HG03095 (cell line): ENCODE results near the gene SULF2.

Experiments
- ATAC-seq: cut with Tn5 transposase; IDR thresholded peaks from one replicate; pipeline ENCODE4 v1.9.1; 2021; ENCODE audit warnings: moderate library complexity; ENCODE audit not compliant: unreplicated experiment

SULF2 gene

DNA sequence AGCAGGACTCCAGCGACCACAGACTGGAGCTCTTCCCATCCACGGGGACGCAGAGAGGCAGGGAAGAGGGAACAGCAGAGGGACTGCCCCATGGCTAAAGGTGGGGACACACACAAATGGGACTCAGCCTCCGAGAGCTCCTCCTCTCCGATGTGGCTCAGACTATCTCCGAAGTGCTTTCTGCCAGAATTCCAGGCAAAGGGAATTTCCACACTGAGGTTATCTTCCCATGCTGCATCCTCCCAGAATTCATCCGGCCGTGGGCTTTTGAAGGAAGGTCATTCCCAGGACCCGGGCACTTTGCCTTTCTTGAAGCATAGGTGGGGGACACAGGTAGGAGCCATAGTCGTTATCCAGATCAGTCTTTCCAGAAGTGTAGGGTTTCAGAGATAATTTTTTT lies 67.9 kb downstream of the SULF2 start:
- ATAC-seq = no peak

DNA sequence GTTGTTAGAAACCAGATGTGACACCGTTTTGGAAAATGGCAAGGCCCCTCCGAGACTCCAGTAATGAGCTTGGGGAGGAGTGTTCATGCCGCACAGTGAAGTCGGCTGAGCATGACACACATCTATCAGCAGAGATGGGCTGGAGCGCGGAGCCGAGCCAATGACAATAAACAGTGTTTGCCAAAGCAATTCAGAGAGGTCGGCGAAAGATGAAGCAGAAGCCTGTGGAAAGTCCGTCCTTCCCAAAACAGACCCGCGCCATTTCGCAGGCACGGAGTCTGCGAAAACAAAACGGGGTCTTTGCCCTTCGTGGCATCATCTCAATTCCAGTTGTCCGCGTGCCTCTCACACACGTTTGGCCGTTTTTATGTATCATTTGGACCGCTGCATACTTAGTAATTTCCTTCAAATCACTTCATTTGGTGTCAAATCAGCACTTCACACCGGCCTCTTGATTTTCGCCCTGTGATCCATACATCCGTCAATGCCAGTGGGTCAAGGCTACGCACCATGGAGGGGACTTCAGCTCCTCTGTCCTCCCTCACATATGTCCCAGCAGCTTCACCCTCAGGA lies 71.3 kb downstream of the SULF2 start:
- no peak for ATAC-seq

DNA sequence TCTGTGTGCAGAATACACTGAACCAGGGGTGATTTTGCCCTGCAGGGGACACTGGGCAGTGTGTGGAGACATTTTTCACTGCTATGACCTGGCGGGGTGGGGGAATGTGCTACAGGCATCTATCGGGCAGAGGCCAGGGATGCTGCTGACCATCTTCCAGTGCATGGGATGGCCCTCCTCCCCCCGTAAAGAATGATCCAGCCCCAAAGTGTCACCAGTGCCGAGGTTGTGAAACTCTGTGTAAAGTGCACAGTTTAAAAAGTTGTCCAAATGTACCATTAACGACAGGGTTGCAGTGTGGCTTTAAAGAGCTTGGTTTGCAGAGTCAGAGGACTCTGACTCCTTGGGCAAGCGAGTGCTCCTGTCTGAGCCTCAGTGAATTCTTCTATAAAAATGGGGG lies 72.1 kb downstream of the SULF2 start:
- ATAC-seq = no peak

- ATAC-seq = no peak
Observed at GRCh38 chr20:47711046-47711752, 74.1 kb downstream of the SULF2 start.

- ATAC-seq = no peak
Observed at GRCh38 chr20:47710665-47711045, 74.6 kb downstream of the SULF2 start.

GRCh38 chr20:47708953-47709833 lies 76.1 kb downstream of the SULF2 start:
- no peak for ATAC-seq

DNA sequence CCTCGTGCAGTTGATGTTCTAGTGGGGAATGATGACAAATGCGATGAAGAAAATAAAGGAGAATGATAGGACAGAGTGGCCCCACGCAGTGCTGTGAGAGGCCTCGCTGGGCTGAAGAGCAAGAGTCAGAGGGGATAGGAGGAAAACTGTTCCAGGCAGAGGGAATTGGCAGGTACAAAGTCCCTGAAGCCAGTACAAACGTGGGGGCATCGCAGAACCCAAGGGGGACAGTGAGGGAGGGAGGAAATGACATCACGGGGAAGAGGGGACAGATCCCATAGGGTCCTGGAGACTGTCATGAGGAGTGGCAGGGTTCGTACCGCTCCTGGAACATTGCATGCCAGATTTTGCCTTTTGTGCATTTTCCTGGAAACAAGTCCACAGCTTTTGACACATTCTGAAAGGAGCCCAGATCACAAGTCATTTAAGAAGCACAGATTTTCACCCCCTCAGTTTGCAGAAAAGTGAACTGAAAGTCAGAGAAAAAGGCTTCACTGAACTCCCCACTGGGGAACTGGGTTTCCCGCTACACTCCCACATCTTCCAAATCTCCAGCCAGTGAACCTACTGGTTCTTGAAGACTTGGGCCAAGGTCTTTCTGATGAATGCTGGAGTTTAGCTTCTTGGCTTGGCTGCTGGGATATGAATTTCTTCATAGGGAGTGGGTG lies 77.0 kb downstream of the SULF2 start:
- no peak for ATAC-seq

DNA sequence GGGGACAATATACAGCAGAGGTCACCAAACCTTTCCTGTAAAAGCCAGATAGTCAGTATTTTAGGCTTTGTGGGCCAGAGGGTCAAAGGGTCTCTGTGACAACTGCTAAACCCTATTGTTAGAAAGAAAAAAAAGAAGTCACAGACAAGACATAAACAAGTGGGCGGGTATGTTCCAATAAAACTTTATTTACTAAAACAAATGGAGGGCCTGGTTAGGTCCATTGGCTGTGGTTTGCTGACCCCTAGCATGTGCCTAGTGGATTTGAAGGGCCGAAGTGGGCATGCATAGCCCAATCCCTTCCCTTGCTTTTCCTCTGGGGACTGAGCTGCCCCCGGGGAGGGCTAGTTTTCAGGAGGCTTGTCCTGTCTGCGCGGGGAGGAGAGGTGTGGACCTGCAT lies 78.9 kb downstream of the SULF2 start:
- ATAC-seq = no peak

GRCh38 chr20:47705497-47705856 lies 79.8 kb downstream of the SULF2 start:
- no peak for ATAC-seq

- ATAC-seq = no peak
Observed at GRCh38 chr20:47704746-47705496, 80.4 kb downstream of the SULF2 start.

GRCh38 chr20:47703748-47704147 lies 81.5 kb downstream of the SULF2 start:
- no peak for ATAC-seq

- ATAC-seq = no peak
Observed at GRCh38 chr20:47701612-47702011, 83.7 kb downstream of the SULF2 start.

DNA sequence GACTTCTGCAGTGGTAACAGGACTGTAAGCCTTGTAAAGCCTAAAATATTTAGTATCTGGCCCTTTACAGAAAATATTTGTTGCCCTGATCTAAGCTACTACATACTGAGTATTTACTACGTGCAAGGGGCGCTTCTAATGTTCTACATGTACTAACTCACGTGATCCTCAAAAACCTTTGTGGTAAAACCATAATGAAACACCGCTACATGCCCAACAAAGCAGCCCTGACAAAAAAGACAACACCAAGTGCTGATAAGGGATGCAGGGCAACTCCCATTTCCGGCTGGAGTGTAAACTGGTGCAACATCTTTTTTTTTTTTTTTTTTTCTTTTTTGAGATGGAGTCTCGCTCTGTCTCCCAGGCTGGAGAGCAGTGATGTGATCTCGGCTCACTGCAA lies 85.0 kb downstream of the SULF2 start:
- no peak for ATAC-seq

GRCh38 chr20:47699818-47700217 lies 85.5 kb downstream of the SULF2 start:
- no peak for ATAC-seq

- ATAC-seq = no peak
Observed at GRCh38 chr20:47698142-47698541, 87.1 kb downstream of the SULF2 start.

DNA sequence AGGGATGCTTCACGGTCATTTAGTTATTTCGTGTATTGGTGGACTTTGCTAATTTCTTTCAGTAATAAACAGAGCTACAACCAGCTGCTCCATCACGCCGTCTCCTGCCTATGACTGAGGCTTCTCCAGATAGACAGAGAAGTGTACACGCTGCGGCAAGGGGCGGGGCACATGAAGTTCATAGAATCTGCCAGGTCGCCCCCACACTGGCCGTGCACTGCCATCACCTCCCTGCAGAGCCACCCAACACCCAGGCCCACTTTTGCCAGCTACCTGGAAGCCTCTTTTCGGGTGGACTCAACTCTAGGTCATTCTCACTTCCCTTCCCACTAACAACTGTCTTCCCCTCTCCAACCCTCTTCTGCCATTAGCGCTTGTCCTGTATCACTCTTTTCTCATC lies 88.4 kb downstream of the SULF2 start:
- ATAC-seq = no peak

- ATAC-seq = no peak
Observed at GRCh38 chr20:47694021-47694818, 91.1 kb downstream of the SULF2 start.

GRCh38 chr20:47691625-47692024 lies 93.7 kb downstream of the SULF2 start:
- no peak for ATAC-seq

DNA sequence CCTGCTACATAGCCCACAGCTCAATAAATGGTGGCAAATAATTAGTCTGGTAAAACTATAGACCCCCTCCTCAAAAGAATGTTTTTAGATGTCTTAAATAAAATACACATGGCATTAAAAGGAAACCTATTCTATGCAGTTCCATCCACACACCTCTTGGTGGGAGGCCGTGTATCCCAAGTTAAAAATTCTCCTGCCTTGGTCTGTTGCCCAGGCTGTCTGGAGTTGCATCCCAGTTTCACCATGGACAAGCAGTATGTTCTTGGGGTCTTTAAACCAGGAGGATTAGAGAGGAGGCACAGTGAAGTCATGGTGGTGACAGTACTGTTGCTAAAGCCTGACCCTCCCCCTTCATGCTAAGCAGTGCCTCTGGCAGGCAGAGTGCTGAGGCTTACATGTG lies 95.5 kb downstream of the SULF2 start:
- ATAC-seq = no peak
